NCI-H82 (cell line): ENCODE results near the gene ELMO1.

ENCODE experiments used
- DNase-seq: peaks from one replicate; lab custom pipeline; 2025; lab: John Stamatoyannopoulos, UW

The ELMO1 gene

GRCh38 chr7:36944838-36945237, 503.8 kb downstream of the ELMO1 start:
- no peak for DNase-seq

GRCh38 chr7:36943591-36944435, 504.9 kb downstream of the ELMO1 start:
- DNase-seq = peak; percentile 23

GRCh38 chr7:36942955-36943354, 505.7 kb downstream of the ELMO1 start:
- no peak for DNase-seq

- DNase-seq = no peak
Observed at GRCh38 chr7:36942541-36942940, 506.1 kb downstream of the ELMO1 start.

- no peak for DNase-seq
Observed at GRCh38 chr7:36942025-36942424, 506.6 kb downstream of the ELMO1 start.

GRCh38 chr7:36941359-36941758, 507.3 kb downstream of the ELMO1 start:
- no peak for DNase-seq

- peak; percentile 84 for DNase-seq
Observed at GRCh38 chr7:36939816-36940215, 508.8 kb downstream of the ELMO1 start.

- DNase-seq = peak; percentile 18
Observed at GRCh38 chr7:36937754-36938563, 510.7 kb downstream of the ELMO1 start.

- DNase-seq = no peak
Observed at GRCh38 chr7:36931892-36932291, 516.8 kb downstream of the ELMO1 start.

GRCh38 chr7:36929791-36930190, 518.9 kb downstream of the ELMO1 start:
- DNase-seq = no peak

GRCh38 chr7:36928718-36929117, 519.9 kb downstream of the ELMO1 start:
- DNase-seq = peak; percentile 34

GRCh38 chr7:36928311-36928710, 520.4 kb downstream of the ELMO1 start:
- DNase-seq = peak; percentile 70

- DNase-seq = no peak
Observed at GRCh38 chr7:36925691-36926090, 523.0 kb downstream of the ELMO1 start.

GRCh38 chr7:36925207-36925606, 523.5 kb downstream of the ELMO1 start:
- no peak for DNase-seq

GRCh38 chr7:36923943-36924436, 524.7 kb downstream of the ELMO1 start:
- no peak for DNase-seq

GRCh38 chr7:36923185-36923584, 525.5 kb downstream of the ELMO1 start:
- no peak for DNase-seq

- DNase-seq = no peak
Observed at GRCh38 chr7:36920433-36920832, 528.2 kb downstream of the ELMO1 start.

GRCh38 chr7:36919738-36920137, 528.9 kb downstream of the ELMO1 start:
- no peak for DNase-seq

- no peak for DNase-seq
Observed at GRCh38 chr7:36918591-36918990, 530.1 kb downstream of the ELMO1 start.

- no peak for DNase-seq
Observed at GRCh38 chr7:36916619-36917018, 532.0 kb downstream of the ELMO1 start.

GRCh38 chr7:36916116-36916515, 532.5 kb downstream of the ELMO1 start:
- DNase-seq = peak; percentile 73

GRCh38 chr7:36911788-36912187, 536.9 kb downstream of the ELMO1 start:
- no peak for DNase-seq

- DNase-seq = no peak
Observed at GRCh38 chr7:36910859-36911258, 537.8 kb downstream of the ELMO1 start.
